Erythroblast (primary cell): ENCODE measurements around the gene SCT.

Source experiments
- GATA1 ChIP-seq: IDR thresholded peaks from 2 replicates; pipeline ENCODE4 v1.6.1; 2011; ENCODE audit warnings: low read depth, mild to moderate bottlenecking, control low read depth, low read length, moderate library complexity
- POLR2A ChIP-seq: IDR thresholded peaks from 2 replicates; pipeline ENCODE4 v1.6.1; 2011; ENCODE audit warnings: mild to moderate bottlenecking, low read length

DNA sequence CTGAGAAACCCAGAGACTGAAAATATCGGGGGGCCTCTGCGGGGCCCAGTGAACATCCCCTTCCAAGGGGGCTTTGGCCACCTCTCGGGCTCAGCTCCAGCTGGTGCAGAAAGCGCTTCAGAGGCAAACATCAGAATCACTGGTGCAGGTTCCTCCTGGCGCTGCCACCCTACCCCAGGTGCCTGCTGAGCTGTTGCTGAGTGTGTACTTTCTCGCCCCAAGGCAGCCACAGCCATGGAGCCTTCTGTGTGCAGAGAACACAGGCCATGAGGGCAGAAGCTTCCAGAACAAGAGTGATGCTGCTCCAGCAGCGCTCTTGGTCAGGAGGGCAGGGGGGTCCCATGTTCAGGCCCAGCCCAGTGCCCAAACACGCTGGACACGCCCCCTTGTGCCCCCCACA is 16.4 kb upstream of the SCT start:
- TF ChIP-seq POLR2A (no peak), GATA1 (no peak)
